HepG2 (cell line): ENCODE results near the gene KAT14. TPM values are rescaled to one million over a fixed set of nuclear protein-coding genes. Genes with fewer than 3 reads are reported as not detected.

Source experiments
- JUN ChIP-seq: sonication (generic); formaldehyde crosslinking; IDR thresholded peaks from 2 replicates; pipeline ENCODE4 v1.4.0; 2020; ENCODE audit warnings: mild to moderate bottlenecking, missing genetic modification reagents
- TRIM24 ChIP-seq: sonication (generic); formaldehyde crosslinking; IDR thresholded peaks from 2 replicates; pipeline ENCODE4 v1.8.0; 2022; ENCODE audit warnings: mild to moderate bottlenecking, missing genetic modification reagents
- ZNF18 ChIP-seq: sonication (generic); formaldehyde crosslinking; IDR thresholded peaks from 2 replicates; pipeline ENCODE4 v1.8.0; 2022; ENCODE audit warnings: mild to moderate bottlenecking, missing genetic modification reagents; ENCODE audit not compliant: insufficient replicate concordance
- ZNF407 ChIP-seq: sonication (generic); formaldehyde crosslinking; IDR thresholded peaks from one replicate; pipeline ENCODE4 v1.5.1; 2020; ENCODE audit warnings: mild to moderate bottlenecking, missing genetic modification reagents; ENCODE audit errors: not compliant biosample characterization
- polyA plus RNA-seq, 8 experiments: library from polyadenylated mRNA; depleted of rRNA in 3 of 8; stranded (reverse) in 7 of 8; unstranded in 1 of 8; fragments of >200 nt; fragmentation: Illumina TruSeq in 4 of 8; extraction: Trizol in 4 of 8; gene quantifications; 2 replicates each; pipeline versions ENCODE4 v1.2.1 to v1.2.3, GENCODE V29; 2011 to 2016; ENCODE audit warnings: low read depth in 4 of 8, missing spikeins in 1 of 8, mixed read lengths in 1 of 8; ENCODE audit not compliant: insufficient read depth in 1 of 8
- total RNA-seq, 5 experiments: library from RNA; depleted of rRNA; stranded (reverse); fragments of >200 nt; fragmentation: Illumina TruSeq; extraction: Trizol; gene quantifications; 2 replicates each; pipeline ENCODE4 v1.2.3, GENCODE V29; 2016; ENCODE audit warnings: low read depth in 1 of 5

KAT14 gene
- total and polyA plus RNA-seq, 2 of the 13 experiments (the other 11 are each of a cell fraction or from before 2014, with no cell fraction given) = 5.1 to 15.1 TPM

- TF ChIP-seq ZNF407 (CRISPR knock-in tag) = no peak
- TF ChIP-seq ZNF18 (CRISPR knock-in tag) = no peak
- no peak for TF ChIP-seq JUN (CRISPR knock-in tag)
- no peak for TF ChIP-seq TRIM24 (CRISPR knock-in tag)
These were observed 43.2 kb downstream of the KAT14 start (continued) for GRCh38 chr20:18180815-18181214.
